Smooth muscle cell (in vitro differentiated cells): ENCODE measurements around the gene HSD17B2. TPM values are rescaled to one million over a fixed set of nuclear protein-coding genes. Genes with fewer than 3 reads are reported as not detected.
A peak's percentile ranks its signal among the peaks of the same experiment; 100 is the strongest.

Experiments
- DNase-seq: peaks from one replicate; lab custom pipeline; 2025; ENCODE audit not compliant: unreplicated experiment; lab: John Stamatoyannopoulos, UW
- H2AFZ ChIP-seq: fragments of 200-600 bp; sonication (generic); 2 replicates; pipeline ENCODE4 v1.6.0; 2016; ENCODE audit warnings: antibody characterized with exemption, low read depth, mild to moderate bottlenecking
- H3F3A ChIP-seq: fragments of 200-600 bp; sonication (generic); 2 replicates; pipeline ENCODE4 v1.6.0; 2017; ENCODE audit warnings: antibody characterized with exemption, low read depth
- H3K27ac ChIP-seq: fragments of 200-600 bp; sonication (generic); 2 replicates; pipeline ENCODE4 v1.5.1; 2016; ENCODE audit warnings: low read depth, mild to moderate bottlenecking
- H3K27me3 ChIP-seq: fragments of 200-600 bp; sonication (generic); 2 replicates; pipeline ENCODE4 v1.6.1; 2016; ENCODE audit warnings: low read depth, mild to moderate bottlenecking
- H3K36me3 ChIP-seq: fragments of 200-600 bp; sonication (generic); 2 replicates; pipeline ENCODE4 v1.5.1; 2016; ENCODE audit warnings: low read depth
- H3K4me1 ChIP-seq: fragments of 200-600 bp; sonication (generic); 2 replicates; pipeline ENCODE4 v1.5.1; 2016; ENCODE audit warnings: low read depth
- H3K4me2 ChIP-seq: fragments of 200-600 bp; sonication (generic); 2 replicates; pipeline ENCODE4 v1.6.0; 2016; ENCODE audit warnings: mild to moderate bottlenecking
- H3K4me3 ChIP-seq: fragments of 200-600 bp; sonication (generic); 2 replicates; pipeline ENCODE4 v1.5.1; 2016; ENCODE audit warnings: mild to moderate bottlenecking
- H3K79me2 ChIP-seq: fragments of 200-600 bp; sonication (generic); 2 replicates; pipeline ENCODE4 v1.6.0; 2016; ENCODE audit warnings: low read depth, mild to moderate bottlenecking
- H3K9ac ChIP-seq: fragments of 200-600 bp; sonication (generic); 2 replicates; pipeline ENCODE4 v1.6.0; 2016; ENCODE audit warnings: low read depth
- H3K9me3 ChIP-seq: fragments of 200-600 bp; sonication (generic); replicated peaks from 2 replicates; pipeline ENCODE4 v1.5.1; 2016; ENCODE audit warnings: low read depth
- H4K20me1 ChIP-seq: fragments of 200-600 bp; sonication (generic); 2 replicates; pipeline ENCODE4 v1.6.0; 2016; ENCODE audit warnings: low read depth
- WGBS: methylation state at CpG from one replicate; pipeline ENCODE4 v1.1.7; 2016; ENCODE audit warnings: low lambda C conversion rate; 5-methylcytosine and 5-hydroxymethylcytosine counted together
- polyA plus RNA-seq: library from polyadenylated mRNA; unstranded; fragments of >200 nt; fragmentation: Nextera tagmentation; extraction: Ambion mirVana; gene quantifications from 2 replicates; pipeline ENCODE4 v1.2.1, GENCODE V29; 2016
- total RNA-seq: library from RNA; depleted of rRNA; stranded (reverse); fragments of >200 nt; gene quantifications from 2 replicates; pipeline ENCODE4 v1.2.3, GENCODE V29; 2014
- TF ChIP-seq, protein P1 (sequence below): fragments of 200-600 bp; sonication (generic); IDR thresholded peaks from 2 replicates; pipeline ENCODE4 v1.5.1; 2017; ENCODE audit warnings: borderline replicate concordance, mild to moderate bottlenecking, antibody characterized with exemption; ENCODE audit not compliant: insufficient read depth, poor library complexity, severe bottlenecking

HSD17B2 gene
- total and polyA plus RNA-seq, 2 experiments from 2014 or later, result 21.8 to 33.9 TPM

GRCh38 chr16:81994485-81994884 is 40.6 kb upstream of the HSD17B2 start:
- Histone ChIP-seq H3F3A (peaks cover 9% of the 10 kb centered on the region), H3K79me2 (no peaks in the 10 kb centered on the region), H3K4me1 (peaks cover 11% of the 10 kb centered on the region), H3K4me2 (no peak overlapping the region), H3K27me3 (no peaks in the 10 kb centered on the region), H3K9me3 (no peaks in the 10 kb centered on the region), H2AFZ (no peak overlapping the region), H3K9ac (no peak overlapping the region), H3K4me3 (no peak overlapping the region), H3K27ac (no peak overlapping the region), H4K20me1 (no peaks in the 10 kb centered on the region), H3K36me3 (no peaks in the 10 kb centered on the region)
- DNase-seq, result no peak
- 90% methylated on average over 5 of the region's 5 CpGs for WGBS
- TF ChIP-seq, protein P1, sequence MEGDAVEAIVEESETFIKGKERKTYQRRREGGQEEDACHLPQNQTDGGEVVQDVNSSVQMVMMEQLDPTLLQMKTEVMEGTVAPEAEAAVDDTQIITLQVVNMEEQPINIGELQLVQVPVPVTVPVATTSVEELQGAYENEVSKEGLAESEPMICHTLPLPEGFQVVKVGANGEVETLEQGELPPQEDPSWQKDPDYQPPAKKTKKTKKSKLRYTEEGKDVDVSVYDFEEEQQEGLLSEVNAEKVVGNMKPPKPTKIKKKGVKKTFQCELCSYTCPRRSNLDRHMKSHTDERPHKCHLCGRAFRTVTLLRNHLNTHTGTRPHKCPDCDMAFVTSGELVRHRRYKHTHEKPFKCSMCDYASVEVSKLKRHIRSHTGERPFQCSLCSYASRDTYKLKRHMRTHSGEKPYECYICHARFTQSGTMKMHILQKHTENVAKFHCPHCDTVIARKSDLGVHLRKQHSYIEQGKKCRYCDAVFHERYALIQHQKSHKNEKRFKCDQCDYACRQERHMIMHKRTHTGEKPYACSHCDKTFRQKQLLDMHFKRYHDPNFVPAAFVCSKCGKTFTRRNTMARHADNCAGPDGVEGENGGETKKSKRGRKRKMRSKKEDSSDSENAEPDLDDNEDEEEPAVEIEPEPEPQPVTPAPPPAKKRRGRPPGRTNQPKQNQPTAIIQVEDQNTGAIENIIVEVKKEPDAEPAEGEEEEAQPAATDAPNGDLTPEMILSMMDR, result no peak

DNA sequence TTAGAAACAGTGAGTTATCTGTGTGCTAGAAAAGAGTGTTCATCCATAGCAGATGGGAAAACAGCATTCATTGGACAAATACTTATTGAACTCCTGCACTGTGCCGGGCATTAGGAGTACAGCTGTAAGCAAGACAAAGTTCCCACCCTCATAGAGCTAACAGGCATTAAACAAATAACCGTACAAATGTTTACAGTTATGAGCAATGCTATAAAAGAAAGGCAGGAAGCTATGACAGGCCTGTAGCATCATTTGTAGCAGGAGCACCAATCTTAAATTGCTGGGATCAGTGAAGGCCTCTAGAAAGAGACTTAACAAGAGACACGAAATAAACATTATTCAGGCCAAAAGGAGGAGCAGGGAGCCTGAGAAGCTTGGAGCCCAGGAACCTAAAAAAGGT is 39.4 kb upstream of the HSD17B2 start:
- Histone ChIP-seq H2AFZ (no peak overlapping the region), H3K27me3 (no peaks in the 10 kb centered on the region), H3K4me2 (no peak overlapping the region), H3K4me3 (no peak overlapping the region), H3K79me2 (no peaks in the 10 kb centered on the region), H3K4me1 (peaks cover 11% of the 10 kb centered on the region), H3F3A (peaks cover 9% of the 10 kb centered on the region), H3K9ac (no peak overlapping the region), H3K9me3 (no peaks in the 10 kb centered on the region), H4K20me1 (no peaks in the 10 kb centered on the region), H3K36me3 (no peaks in the 10 kb centered on the region), H3K27ac (no peak overlapping the region)
- TF ChIP-seq, protein P1, result no peak
- 53% methylated on average over 3 of the region's 3 CpGs for WGBS
- DNase-seq, result no peak

- Histone ChIP-seq H3K36me3 (no peaks in the 10 kb centered on the region), H3K9ac (no peak overlapping the region), H3K27ac (peak overlapping the region; percentile 75), H3K27me3 (no peaks in the 10 kb centered on the region), H3K79me2 (no peaks in the 10 kb centered on the region), H3F3A (peaks cover 9% of the 10 kb centered on the region), H3K9me3 (no peaks in the 10 kb centered on the region), H3K4me3 (no peak overlapping the region), H2AFZ (no peak overlapping the region), H4K20me1 (no peaks in the 10 kb centered on the region), H3K4me2 (peak overlapping the region; percentile 70), H3K4me1 (peaks cover 11% of the 10 kb centered on the region)
- WGBS, result 43% methylated on average over 11 of the region's 11 CpGs
- TF ChIP-seq, protein P1, result peak; percentile 40
- DNase-seq, result no peak
These were observed 38.2 kb upstream of the HSD17B2 start for GRCh38 chr16:81996664-81997509.

- Histone ChIP-seq H3K27ac (peak overlapping the region; percentile 75), H3K36me3 (no peaks in the 10 kb centered on the region), H3K27me3 (no peaks in the 10 kb centered on the region), H3K4me3 (no peak overlapping the region), H3K9ac (no peak overlapping the region), H3K9me3 (no peaks in the 10 kb centered on the region), H4K20me1 (no peaks in the 10 kb centered on the region), H3K79me2 (no peaks in the 10 kb centered on the region), H2AFZ (no peak overlapping the region), H3F3A (peaks cover 9% of the 10 kb centered on the region), H3K4me1 (peaks cover 11% of the 10 kb centered on the region), H3K4me2 (peak overlapping the region; percentile 70)
- WGBS, result 0% methylated on average over 2 of the region's 2 CpGs
- DNase-seq, result no peak
- TF ChIP-seq, protein P1, result no peak
These were observed 37.3 kb upstream of the HSD17B2 start for GRCh38 chr16:81997738-81998137.
